Activated T-helper 1 cell treated with Interleukin-2 at 50 U/mL for 16 hours (primary cell): ENCODE results near the gene TBC1D20.
"Not testable (repeated sequence)": the region's sequence is repeated elsewhere in the genome, so short reads cannot be mapped to it uniquely, and the experiment has no call there.

Source experiments
- DNase-seq: peaks from one replicate; pipeline ENCODE4 v3.0.0-alpha.2; 2020; ENCODE audit warnings: low read depth

The TBC1D20 gene

DNA sequence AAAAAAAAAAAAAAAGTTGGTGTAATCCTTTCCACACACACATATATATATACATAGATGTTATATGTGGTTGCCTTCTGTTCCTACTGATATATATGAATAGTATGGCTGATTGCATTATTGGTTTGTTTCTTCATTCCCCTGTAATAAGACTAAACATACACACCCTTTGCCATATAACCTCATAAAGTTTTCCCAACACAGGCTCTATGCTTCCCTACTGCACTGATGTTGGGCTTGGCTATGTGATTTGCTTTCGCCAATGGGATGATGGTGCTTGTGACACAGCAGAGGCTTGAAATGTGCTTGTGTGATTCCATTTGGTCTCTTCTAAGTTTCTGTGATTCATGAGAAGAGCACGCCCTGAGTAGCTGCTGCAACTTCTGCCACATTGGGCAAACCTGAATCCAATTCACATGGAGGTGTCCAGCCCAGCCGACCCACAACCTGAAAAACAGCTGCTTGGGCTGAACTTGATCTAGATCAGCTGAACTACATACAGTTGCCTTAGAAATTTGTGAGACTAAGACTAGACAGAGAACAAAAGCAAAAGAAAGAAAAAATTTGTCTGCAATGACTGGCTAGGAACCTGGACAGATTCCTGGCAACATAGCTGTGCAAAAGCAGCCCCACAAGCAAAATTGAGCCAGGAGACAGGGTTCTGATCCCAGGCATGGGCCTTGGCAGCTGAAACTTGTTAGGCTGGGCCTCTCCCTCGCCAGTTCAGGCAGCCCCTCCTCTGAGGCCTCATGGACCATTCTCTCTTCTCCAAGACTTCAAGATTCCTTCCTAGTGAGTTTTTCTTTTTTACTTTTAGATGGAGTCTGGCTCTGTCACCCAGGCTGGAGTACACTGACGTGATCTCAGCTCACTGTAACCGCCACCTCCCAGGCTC is 13.4 kb upstream of the TBC1D20 start:
- DNase-seq, result no peak

- no peak for DNase-seq
Observed at GRCh38 chr20:474581-474980, 12.2 kb upstream of the TBC1D20 start.

DNA sequence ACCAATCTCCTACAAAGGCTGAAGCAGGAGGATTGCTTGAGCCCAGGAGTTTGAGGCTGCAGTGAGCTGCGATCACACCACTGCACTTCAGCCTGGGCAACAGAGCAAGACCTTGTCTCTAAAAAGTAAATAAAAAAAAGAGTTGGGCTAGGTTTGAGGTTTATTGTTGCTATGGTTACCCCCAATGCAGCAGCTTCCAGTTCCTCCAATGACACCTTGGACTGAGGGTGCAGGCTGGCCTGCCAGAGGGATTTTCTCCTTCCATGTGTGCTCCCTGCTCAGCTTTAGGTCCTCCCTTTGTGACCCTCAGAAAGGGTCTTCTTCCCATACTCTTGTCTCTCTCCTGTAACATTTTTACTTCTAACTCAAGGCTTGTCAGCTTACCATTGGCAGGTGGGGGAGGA is 10.6 kb upstream of the TBC1D20 start:
- no peak for DNase-seq

- no peak for DNase-seq
Observed at GRCh38 chr20:472137-472846, 10.0 kb upstream of the TBC1D20 start.

GRCh38 chr20:469746-470490 is 7.6 kb upstream of the TBC1D20 start:
- no peak for DNase-seq

- DNase-seq, result no peak
Observed at GRCh38 chr20:467755-468154, 5.4 kb upstream of the TBC1D20 start.

DNA sequence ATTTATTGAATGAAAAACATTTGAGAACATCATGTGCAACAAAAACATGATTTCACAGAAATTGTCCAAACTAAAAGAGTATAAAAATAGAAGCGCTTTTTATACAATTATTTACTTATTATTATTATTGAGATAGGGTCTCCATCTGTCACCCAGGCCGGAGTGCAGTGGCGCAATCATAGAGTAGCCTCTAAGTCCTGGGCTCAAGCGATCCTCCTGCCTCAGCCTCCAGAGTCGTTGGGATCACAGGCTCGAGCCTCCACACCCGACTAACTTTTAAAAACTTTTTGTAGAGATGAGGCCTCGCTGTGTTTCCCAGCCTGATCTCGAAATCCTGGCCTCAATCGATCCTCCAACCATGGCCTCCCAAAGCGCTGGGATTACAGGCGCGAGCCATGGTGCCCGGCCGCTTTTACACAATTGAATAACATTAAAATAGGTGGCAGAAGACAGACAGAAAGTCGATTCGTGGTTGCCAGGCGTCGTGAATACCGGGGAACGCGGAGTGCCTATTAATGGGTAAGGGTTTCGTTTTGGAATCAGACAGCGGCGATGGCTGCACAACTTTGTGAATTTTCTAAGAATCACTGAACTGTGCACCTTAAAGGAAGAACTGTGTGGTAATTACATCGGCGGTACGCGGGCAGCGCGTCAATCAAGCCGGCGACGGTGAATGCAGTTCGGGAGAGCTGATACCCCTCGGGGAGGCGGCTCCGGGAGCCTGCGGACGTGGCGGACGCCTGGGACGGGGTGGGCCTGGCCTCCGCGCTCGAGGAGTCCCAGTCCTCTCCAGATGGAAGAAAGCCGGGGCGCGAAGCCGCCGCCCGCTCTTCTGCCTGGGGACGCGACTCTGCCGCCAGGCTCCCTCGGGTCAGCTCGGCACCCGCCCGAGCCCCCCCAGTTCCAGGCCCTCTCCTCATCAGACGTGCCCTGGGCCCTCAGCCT is 807 bp downstream of the TBC1D20 start:
- peak; percentile 36 for DNase-seq

DNA sequence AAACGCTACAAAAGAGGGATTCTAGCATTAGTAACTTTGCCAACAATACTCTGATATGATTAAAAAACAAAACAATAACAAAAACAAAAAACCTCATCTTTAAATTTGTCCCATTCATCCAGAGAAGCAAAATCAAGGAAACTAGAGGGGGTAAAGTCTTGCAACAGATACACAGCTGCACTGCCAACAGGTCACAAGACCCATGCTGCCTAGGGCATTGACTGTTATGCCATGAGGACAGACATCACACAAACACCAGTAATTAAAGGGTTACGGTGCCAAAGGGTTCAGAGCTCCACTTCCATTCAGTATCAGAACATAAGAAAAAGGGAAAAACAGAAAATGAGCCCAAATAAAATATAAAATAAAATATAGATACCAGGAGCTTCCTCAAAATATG is 1.6 kb downstream of the TBC1D20 start:
- DNase-seq, result no peak

- no peak for DNase-seq
Observed at GRCh38 chr20:460180-460579, 2.2 kb downstream of the TBC1D20 start.

DNA sequence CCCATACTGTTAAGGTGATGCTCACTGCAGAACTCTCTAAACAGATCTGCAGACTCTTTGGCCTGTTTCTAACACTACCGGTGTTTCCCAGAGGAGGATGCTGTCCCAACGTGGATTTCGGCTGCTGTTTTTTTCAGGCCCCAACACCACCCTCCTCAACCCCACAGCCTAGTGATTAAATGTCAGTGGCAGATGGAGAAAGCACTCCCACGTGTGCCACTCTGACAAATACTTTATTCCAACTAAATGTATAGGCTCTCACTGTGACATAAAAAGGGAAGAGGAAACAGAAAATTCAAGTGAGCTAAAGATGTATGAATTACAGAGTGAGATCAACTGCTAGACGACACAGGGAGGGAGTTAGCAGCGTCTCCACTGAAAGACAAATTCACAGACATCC is 3.6 kb downstream of the TBC1D20 start:
- DNase-seq, result no peak

DNA sequence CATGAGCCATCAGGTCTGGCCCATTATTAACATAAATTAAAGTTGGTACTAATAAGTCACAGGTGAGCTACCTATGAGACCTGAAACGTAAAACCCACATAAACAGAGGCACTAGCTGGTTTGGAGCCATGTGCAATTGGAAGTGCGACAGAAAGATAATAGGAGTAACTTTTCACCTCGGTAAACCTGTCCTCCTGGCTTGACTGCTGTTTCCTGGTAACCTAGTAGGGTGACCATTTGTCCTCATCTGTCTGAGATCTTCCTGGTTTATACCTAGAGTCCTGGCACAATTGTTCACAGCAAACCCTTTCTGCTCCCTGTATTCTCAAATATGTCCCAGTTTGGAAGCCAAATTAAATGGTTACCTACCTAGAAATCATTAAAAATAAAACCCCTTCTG is 7.4 kb downstream of the TBC1D20 start:
- no peak for DNase-seq

GRCh38 chr20:452021-452420 is 10.3 kb downstream of the TBC1D20 start:
- DNase-seq, result not testable (repeated sequence)

GRCh38 chr20:445514-446336 is 16.6 kb downstream of the TBC1D20 start:
- DNase-seq, result no peak

GRCh38 chr20:444862-445426 is 17.4 kb downstream of the TBC1D20 start:
- DNase-seq, result no peak

DNA sequence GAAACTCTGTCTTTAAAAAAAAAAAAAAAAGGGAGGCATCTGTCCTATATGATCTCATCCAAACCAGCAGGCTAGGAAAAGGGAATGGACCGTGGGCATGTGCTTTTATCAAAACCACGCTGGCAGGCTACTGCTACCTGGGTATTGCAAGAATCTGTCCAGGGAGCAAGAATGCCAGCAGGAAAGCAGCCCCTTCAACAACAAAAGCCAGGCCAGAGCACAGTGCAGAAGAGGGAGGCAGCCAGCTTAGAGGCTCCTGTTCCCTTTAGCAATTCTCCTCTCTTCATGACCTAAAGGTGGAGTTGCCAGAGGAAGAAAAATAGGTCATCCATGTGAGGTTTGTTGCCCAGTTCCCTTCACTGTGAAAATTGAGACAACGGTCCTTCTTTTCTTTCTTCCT is 18.2 kb downstream of the TBC1D20 start:
- no peak for DNase-seq

DNA sequence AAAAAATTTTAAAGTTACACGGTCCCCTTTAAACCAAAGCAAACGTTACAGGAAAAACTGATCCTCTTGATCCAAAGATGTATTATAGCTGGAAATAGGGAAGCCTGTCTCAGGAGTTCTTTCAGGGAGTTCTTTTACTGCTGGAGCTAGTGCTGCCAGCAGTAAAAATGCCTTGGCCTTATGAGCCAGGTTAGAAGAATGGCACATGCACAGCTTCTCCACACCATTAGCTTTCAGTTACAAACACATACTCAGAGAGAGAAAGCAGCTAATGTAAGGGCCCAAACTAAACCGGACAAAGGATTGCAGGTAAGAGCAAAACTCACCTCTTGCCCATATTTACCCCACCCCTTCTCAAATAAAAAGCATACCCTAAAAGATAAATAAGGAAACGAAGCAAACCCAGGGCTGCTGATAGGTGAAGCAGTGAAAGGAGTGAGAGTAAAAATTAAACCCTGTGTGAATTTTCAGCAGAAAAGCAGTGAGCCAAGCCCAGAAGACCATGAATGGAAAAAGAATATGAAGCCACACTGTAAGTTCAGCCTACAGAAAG is 19.0 kb downstream of the TBC1D20 start:
- no peak for DNase-seq

DNA sequence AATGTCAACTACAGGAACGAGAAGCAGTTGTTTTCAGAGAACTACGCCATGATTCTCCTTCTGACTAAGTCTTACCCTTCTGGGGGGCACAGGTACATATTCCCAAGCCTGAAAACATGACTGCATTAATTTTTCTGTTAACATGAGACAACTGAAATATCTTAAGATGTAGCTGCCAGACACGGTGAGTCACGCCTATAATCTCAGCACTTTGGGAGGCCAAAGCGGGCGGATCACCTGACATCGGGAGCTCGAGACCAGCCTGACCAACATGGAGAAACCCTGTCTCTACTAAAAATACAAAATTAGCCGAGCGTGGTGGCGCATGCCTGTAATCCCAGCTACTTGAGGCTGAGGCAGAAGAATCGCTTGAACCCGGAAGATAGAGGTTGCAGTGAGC is 21.7 kb downstream of the TBC1D20 start:
- no peak for DNase-seq

DNA sequence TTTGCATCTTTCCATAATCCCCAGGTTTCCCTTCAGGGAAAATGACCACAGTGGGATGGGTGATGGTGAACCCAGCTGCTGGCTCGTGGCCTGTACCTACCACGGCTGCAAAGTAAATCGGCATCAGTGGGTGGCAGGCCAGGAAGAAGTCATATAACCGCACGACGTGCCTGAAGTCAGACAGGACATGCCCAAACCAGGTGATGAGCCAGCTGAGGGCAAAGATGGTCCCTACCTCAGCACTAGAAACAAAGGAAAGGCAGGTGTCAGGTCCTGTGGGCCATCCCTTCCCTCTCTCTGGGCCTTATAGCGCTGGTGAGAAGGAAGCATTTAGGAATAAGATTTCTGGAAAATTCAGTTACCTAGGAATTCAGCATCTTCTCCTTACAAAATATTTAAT is 22.2 kb downstream of the TBC1D20 start:
- no peak for DNase-seq

DNA sequence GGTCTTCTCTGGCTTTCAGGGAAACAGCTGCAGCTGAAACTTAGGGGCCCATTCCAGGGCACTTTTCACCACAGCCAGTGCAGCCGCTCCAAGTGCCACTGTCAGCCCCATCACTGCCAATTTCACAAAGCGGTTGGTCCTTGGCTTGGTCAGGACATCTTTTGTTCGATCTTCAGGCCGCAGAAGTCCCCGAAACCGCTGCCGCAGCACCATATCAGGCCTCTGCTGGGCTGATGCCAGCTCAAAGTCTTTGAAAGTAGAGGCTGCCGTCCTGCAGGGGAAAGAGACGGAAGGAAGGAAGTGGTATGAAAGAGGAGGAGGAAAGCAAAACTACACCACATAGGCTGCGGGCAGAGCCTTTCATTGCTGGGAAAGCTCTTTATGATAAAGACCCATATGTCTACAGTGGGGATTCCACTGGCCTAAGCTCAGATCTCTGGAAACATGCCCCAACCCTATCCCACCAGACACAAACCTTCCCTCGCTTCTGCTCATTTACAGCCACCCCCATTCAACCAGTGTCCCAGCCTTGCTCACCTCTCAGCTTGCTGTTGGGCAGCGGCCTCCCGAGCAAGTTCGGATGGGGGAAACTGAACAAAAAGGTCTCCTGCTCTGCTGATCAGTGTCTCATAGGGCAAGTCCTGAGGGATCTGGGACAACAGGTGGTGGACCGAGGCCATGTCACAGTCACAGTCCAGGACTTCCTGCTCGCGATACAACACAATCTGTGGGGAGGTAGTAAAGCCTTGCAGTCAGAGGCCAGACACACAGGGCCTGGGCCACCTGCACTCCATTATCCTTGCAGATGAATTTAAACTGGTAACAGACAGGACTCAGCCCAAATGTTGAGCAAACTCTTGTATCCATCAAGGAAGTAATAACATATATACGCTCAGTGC is 23.5 kb downstream of the TBC1D20 start:
- peak; percentile 38 for DNase-seq
